Sciatic nerve (tissue), 2 donors: ENCODE measurements around the gene DHRSX. TPM values are rescaled to one million over a fixed set of nuclear protein-coding genes. Genes with fewer than 3 reads are reported as not detected.
"Not testable (repeated sequence)": the region's sequence is repeated elsewhere in the genome, so short reads cannot be mapped to it uniquely, and the experiment has no call there.

ENCODE experiments used
- ATAC-seq: fragments of 200-7000 bp; cut with Tn5 transposase; one replicate; pipeline ENCODE4 v1.9.1; 2020; ENCODE audit warnings: mild to moderate bottlenecking, moderate library complexity
- DNase-seq: peaks from one replicate; pipeline ENCODE4 v3.0.0-alpha.2; 2020; ENCODE audit warnings: low spot score
- intact Hi-C: fragments of 100-400 bp; cut with DNase I; formaldehyde crosslinking; loops from one replicate; pipeline ENCODE4 v1.14.2; 2022
- total RNA-seq: library from RNA; stranded (reverse); fragmentation: NEBNext Ultra II Directional; extraction: Animal tissue kit (Norgen Biotek cat#: 25700); gene quantifications from one replicate; pipeline ENCODE4 v1.2.1, GENCODE V29; 2021
- donor health status: DM: no; HTN: no; CAD: no.
- donor health status: DM: no; HTN: no; CAD: no.

The DHRSX gene
- total RNA-seq, 1 donor from 2014 or later = 26.7 TPM

GRCh38 chrX:2389731-2390130, 111.0 kb downstream of the DHRSX start:
- intact Hi-C loops, ATAC-seq, DNase-seq: not testable (repeated sequence)

GRCh38 chrX:2389324-2389723, 111.5 kb downstream of the DHRSX start:
- intact Hi-C loops = no loop called here
- DNase-seq (no peak), ATAC-seq (no peak)

- DNase-seq = no peak
- intact Hi-C loops = no loop called here
- no peak for ATAC-seq
These were observed 112.1 kb downstream of the DHRSX start for GRCh38 chrX:2388669-2389068.

- ATAC-seq = no peak
- intact Hi-C loops = no loop called here
- no peak for DNase-seq
These were observed 113.0 kb downstream of the DHRSX start for GRCh38 chrX:2387614-2388239.

GRCh38 chrX:2385224-2385623, 115.6 kb downstream of the DHRSX start:
- DNase-seq (no peak), ATAC-seq (no peak)
- intact Hi-C loops = no loop called here

- intact Hi-C loops = no loop called here
- no peak for ATAC-seq
- no peak for DNase-seq
These were observed 116.3 kb downstream of the DHRSX start for GRCh38 chrX:2384486-2384885.

- intact Hi-C loops = no loop called here
- ATAC-seq = no peak
- no peak for DNase-seq
These were observed 117.0 kb downstream of the DHRSX start for GRCh38 chrX:2383735-2384134.

- DNase-seq (no peak), ATAC-seq (no peak)
- intact Hi-C loops = no loop called here
These were observed 117.6 kb downstream of the DHRSX start for GRCh38 chrX:2383144-2383543.

- DNase-seq, ATAC-seq, intact Hi-C loops: not testable (repeated sequence)
These were observed 118.2 kb downstream of the DHRSX start for GRCh38 chrX:2382433-2383048.

- intact Hi-C loops = no loop called here
- ATAC-seq = no peak
- no peak for DNase-seq
These were observed 124.6 kb downstream of the DHRSX start for GRCh38 chrX:2376166-2376565.

GRCh38 chrX:2374086-2374485, 126.7 kb downstream of the DHRSX start:
- no peak for ATAC-seq
- intact Hi-C loops = no loop called here
- no peak for DNase-seq

GRCh38 chrX:2373615-2374014, 127.2 kb downstream of the DHRSX start:
- no peak for ATAC-seq
- DNase-seq = no peak
- intact Hi-C loops = no loop called here

- intact Hi-C loops = no loop called here
- peak; percentile 68 for ATAC-seq
- no peak for DNase-seq
These were observed 129.6 kb downstream of the DHRSX start for GRCh38 chrX:2371026-2371711.

- no peak for DNase-seq
- ATAC-seq = no peak
- intact Hi-C loops = no loop called here
These were observed 130.3 kb downstream of the DHRSX start for GRCh38 chrX:2370456-2370855.

GRCh38 chrX:2369206-2369605, 131.6 kb downstream of the DHRSX start:
- intact Hi-C loops = no loop called here
- ATAC-seq = no peak

GRCh38 chrX:2360731-2361130, 140.0 kb downstream of the DHRSX start:
- ATAC-seq (no peak), DNase-seq (no peak)
- intact Hi-C loops = no loop called here

More at GRCh38 chrX:2369206-2369605, 131.6 kb downstream of the DHRSX start:
- DNase-seq = no peak

- intact Hi-C loops, ATAC-seq, DNase-seq: not testable (repeated sequence)
These were observed 141.3 kb downstream of the DHRSX start for GRCh38 chrX:2359522-2359921.

- ATAC-seq (no peak), DNase-seq (no peak)
- intact Hi-C loops = no loop called here
These were observed 148.5 kb downstream of the DHRSX start for GRCh38 chrX:2351999-2352995.

- ATAC-seq (no peak), DNase-seq (no peak)
- intact Hi-C loops = no loop called here
These were observed 149.5 kb downstream of the DHRSX start for GRCh38 chrX:2351321-2351720.
